Esophagus muscularis mucosa (tissue), 4 donors: ENCODE measurements around the gene PLEKHA6.

ENCODE experiments used
- EP300 ChIP-seq: sonication (generic); formaldehyde crosslinking; IDR thresholded peaks from one replicate; pipeline ENCODE4 v1.6.1; 2017; ENCODE audit warnings: antibody characterized with exemption
- POLR2A ChIP-seq: fragments of 450-650 bp; IDR thresholded peaks from one replicate; pipeline ENCODE4 v1.6.1; 2017; ENCODE audit warnings: antibody characterized with exemption, moderate library complexity, mild to moderate bottlenecking, low read depth
- POLR2AphosphoS5 ChIP-seq, 2 donors: sonication (generic); formaldehyde crosslinking; IDR thresholded peaks; one replicate each; pipeline ENCODE4 v1.6.1; 2017; ENCODE audit warnings: antibody characterized with exemption in 2 of 2
- TF ChIP-seq, protein P1 (sequence below), 3 experiments: fragments of 200-600 bp in 2 of 3; fragments of 450-650 bp in 1 of 3; sonication (generic) in 2 of 3; IDR thresholded peaks; one replicate each; pipeline ENCODE4 v1.5.1; 2017 to 2019; ENCODE audit warnings: antibody characterized with exemption in 3 of 3, mild to moderate bottlenecking in 2 of 3, moderate library complexity in 1 of 3

DNA sequence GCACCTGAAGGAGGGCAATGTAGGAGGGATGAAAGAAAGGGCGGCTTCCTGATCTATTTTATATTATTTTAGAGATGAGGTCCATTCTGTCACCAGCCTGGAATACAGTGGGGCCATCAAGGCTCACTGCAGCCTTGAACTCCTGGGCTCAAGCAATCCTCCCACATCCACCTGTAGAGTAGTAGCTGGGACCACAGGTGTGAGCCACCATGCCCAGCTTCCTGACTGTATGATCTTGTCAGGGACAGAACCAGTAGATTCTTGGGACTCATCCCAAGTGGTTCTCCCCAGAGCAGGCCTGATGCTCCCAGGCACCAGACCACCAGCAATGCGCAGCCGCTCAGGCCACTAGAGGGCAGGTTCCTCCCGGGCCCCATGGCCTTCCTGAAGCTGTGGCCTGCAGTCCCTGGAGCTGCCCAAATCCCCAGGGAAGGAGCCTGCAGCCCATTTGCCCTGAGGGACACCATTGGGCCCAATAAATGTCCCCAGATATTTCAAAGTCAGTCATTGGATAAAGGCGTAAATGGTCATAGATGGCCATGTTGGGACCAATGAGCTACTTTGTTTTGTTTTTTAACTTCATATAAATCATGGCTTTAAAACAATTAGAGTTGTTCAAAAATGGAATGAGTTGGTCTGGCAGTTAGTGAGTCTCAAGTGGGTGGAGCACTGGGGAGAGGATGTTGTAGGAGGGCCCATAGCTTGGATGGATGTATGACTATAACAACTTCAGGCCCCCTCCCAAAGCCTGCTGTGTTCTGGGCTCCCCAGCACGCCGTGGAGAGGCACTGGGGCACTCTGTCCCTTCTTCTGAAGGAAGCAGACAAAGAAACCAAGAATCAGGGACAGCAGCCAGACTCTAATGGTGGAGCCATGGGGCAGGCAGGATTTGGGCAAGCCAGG lies 101.3 kb downstream of the PLEKHA6 start:
- no peak for TF ChIP-seq POLR2AphosphoS5 (IDR thresholded peaks at IDR 0.05)
- TF ChIP-seq, protein P1, sequence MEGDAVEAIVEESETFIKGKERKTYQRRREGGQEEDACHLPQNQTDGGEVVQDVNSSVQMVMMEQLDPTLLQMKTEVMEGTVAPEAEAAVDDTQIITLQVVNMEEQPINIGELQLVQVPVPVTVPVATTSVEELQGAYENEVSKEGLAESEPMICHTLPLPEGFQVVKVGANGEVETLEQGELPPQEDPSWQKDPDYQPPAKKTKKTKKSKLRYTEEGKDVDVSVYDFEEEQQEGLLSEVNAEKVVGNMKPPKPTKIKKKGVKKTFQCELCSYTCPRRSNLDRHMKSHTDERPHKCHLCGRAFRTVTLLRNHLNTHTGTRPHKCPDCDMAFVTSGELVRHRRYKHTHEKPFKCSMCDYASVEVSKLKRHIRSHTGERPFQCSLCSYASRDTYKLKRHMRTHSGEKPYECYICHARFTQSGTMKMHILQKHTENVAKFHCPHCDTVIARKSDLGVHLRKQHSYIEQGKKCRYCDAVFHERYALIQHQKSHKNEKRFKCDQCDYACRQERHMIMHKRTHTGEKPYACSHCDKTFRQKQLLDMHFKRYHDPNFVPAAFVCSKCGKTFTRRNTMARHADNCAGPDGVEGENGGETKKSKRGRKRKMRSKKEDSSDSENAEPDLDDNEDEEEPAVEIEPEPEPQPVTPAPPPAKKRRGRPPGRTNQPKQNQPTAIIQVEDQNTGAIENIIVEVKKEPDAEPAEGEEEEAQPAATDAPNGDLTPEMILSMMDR (IDR thresholded peaks at IDR 0.05): peak; percentile 53 to 64 (median 57)
- no peak for TF ChIP-seq POLR2A
- TF ChIP-seq EP300: no peak
